ENCODE measurements around the gene COL12A1. TPM values are rescaled to one million over a fixed set of nuclear protein-coding genes. Genes with fewer than 3 reads are reported as not detected.
A peak's percentile ranks its signal among the peaks of the same experiment; 100 is the strongest.

Gene COL12A1
- total and polyA plus RNA-seq, 2 donors (not counting 1 experiment from before 2014, with no cell fraction given) = not detected

DNA sequence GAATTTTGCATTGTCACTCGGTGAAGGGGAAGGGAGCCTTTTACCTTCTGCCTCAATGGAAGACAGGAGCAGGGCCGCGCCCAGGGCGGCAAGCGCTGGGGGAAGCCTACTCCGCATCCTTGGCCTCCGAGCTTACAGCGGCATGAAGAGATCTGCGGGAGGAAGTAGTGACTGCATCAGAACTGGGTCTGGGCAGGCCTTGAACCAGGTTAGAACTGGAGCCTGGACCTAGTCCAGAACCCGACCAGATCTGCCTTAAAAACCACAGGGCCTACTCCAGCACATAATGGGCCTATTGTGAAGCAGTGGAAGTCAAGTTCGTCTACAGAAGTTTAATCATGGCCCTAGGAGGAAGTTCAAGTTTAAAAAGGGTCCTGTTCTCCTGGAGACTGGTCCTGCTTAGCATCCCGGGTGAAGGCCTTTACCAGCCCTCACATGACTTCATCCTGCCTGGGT is 3.1 kb downstream of the COL12A1 start:
- ChIA-PET POLR2A (no interaction called here), CTCF (interaction anchor here (1.9 to 10.7 kb wide), 3 partner anchors 8 to 1528 kb away, joined by 7 to 388 read pairs (median 7); no protein-coding TSS in a partner anchor)
- 32% methylated on average over 6 of the region's 12 CpGs for WGBS (ENCODE audit: insufficient coverage)
- Mint-ChIP-seq H3K27ac (no peak overlapping the region), H3K4me3 (peak overlapping the region; percentile 23), H3K9me3 (ENCODE audit: insufficient read depth) (no peaks in the 10 kb centered on the region), H3K4me1 (peaks cover 48% of the 10 kb centered on the region), H3K27me3 (peaks cover 75% of the 10 kb centered on the region)
- Histone ChIP-seq H4K20me1 (ENCODE audit: control insufficient read depth, insufficient read depth, low read length, poor library complexity, severe bottlenecking) (no peaks in the 10 kb centered on the region), H3K4me2 (replicated peaks; ENCODE audit: low read depth, low read length, poor library complexity, severe bottlenecking) (peak overlapping the region; percentile 55), H3K9me3 (ENCODE audit: control extremely low read depth in 1 of 3, control insufficient read depth in 2 of 3, insufficient read depth in 1 of 3, low read length in 2 of 3) (peaks cover 0 to 35% (median 0%) of the 10 kb centered on the region in 3 donors), H3K9ac (ENCODE audit: low read length) (no peak overlapping the region), H3K4me1 (ENCODE audit: control insufficient read depth in 2 of 2, insufficient read depth in 2 of 2, low read length in 2 of 2) (peaks cover 45 to 50% of the 10 kb centered on the region in 2 donors), H3K79me2 (ENCODE audit: control insufficient read depth, insufficient read depth, low read length) (no peaks in the 10 kb centered on the region), H3K4me3 (ENCODE audit: control extremely low read depth in 1 of 5, extremely low read depth in 1 of 5, insufficient read depth in 1 of 5, low read depth in 2 of 5, low read length in 4 of 5) (no peak overlapping the region), H3K27me3 (replicated peaks in 1 of 4; ENCODE audit: control extremely low read depth in 1 of 4, control insufficient read depth in 3 of 4, insufficient read depth in 4 of 4, low read length in 3 of 4) (peaks cover 0 to 65% (median 47%) of the 10 kb centered on the region in 4 experiments), H3K36me3 (replicated peaks in 1 of 2; ENCODE audit: control extremely low read depth in 1 of 2, control insufficient read depth in 1 of 2, extremely low read depth in 1 of 2, insufficient read depth in 2 of 2, low read length in 1 of 2) (no peaks in the 10 kb centered on the region), H3K27ac (ENCODE audit: low read length in 2 of 2) (no peak overlapping the region), H2AFZ (ENCODE audit: insufficient read depth, low read depth, low read length, poor library complexity, severe bottlenecking) (peak overlapping the region; percentile 33)
- DNase-seq = peak; percentile 13
- TF ChIP-seq, protein P1, sequence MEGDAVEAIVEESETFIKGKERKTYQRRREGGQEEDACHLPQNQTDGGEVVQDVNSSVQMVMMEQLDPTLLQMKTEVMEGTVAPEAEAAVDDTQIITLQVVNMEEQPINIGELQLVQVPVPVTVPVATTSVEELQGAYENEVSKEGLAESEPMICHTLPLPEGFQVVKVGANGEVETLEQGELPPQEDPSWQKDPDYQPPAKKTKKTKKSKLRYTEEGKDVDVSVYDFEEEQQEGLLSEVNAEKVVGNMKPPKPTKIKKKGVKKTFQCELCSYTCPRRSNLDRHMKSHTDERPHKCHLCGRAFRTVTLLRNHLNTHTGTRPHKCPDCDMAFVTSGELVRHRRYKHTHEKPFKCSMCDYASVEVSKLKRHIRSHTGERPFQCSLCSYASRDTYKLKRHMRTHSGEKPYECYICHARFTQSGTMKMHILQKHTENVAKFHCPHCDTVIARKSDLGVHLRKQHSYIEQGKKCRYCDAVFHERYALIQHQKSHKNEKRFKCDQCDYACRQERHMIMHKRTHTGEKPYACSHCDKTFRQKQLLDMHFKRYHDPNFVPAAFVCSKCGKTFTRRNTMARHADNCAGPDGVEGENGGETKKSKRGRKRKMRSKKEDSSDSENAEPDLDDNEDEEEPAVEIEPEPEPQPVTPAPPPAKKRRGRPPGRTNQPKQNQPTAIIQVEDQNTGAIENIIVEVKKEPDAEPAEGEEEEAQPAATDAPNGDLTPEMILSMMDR (IDR thresholded peaks at IDR 0.05) = no peak
- TF ChIP-seq EZH2 (IDR thresholded peaks at IDR 0.05; ENCODE audit: borderline replicate concordance, insufficient read depth, low read depth, low read length, poor library complexity, severe bottlenecking) = no peak
- no peak for ATAC-seq (ENCODE audit: low read depth)
- intact Hi-C loops (cut with micrococcal nuclease) = no loop called here

DNA sequence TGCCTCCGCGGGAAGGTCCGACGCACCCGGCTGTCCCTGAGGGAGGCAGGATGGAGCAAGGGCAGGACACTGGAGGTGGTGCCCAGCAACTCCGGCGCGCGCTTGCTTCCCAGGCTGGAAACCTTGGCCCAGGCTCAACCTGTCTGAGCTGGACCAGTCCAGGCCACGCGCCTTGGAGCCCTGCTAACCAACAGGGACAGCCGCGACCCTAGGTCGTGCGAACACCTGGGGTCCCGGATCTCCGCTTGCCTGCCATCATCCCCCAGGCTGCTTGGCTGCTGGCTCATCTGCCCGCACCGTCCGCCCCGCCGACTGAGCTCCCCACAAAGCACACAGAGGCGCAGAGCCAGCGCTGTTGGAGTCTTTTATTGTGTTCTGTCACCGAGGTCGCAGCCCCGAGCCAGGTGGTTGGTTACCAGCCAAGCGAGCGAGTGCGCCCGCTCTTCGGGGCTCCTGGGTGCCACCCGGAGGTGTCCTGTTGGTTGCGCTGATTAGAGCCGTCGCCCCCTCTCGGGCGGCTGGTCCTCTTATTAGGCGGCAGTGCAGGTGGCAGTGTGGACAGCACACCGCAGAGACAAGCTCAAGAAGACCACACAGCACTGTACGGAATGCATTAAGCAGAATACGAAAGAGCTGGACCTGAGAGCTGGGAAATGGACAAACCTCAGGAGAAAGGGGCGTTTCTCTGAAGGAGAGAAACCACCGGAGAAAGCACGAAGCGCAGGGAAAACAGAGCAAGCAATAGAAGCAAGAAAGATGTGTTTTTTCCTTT is 3.8 kb downstream of the COL12A1 start:
- Histone ChIP-seq H3K27ac (ENCODE audit: low read length in 2 of 2) (no peak overlapping the region), H3K79me2 (ENCODE audit: control insufficient read depth, insufficient read depth, low read length) (no peaks in the 10 kb centered on the region), H3K36me3 (replicated peaks in 1 of 2; ENCODE audit: control extremely low read depth in 1 of 2, control insufficient read depth in 1 of 2, extremely low read depth in 1 of 2, insufficient read depth in 2 of 2, low read length in 1 of 2) (no peaks in the 10 kb centered on the region), H3K9ac (ENCODE audit: low read length) (no peak overlapping the region), H4K20me1 (ENCODE audit: control insufficient read depth, insufficient read depth, low read length, poor library complexity, severe bottlenecking) (no peaks in the 10 kb centered on the region), H3K4me1 (ENCODE audit: control insufficient read depth in 2 of 2, insufficient read depth in 2 of 2, low read length in 2 of 2) (peaks cover 39 to 44% of the 10 kb centered on the region in 2 donors), H3K9me3 (ENCODE audit: control extremely low read depth in 1 of 3, control insufficient read depth in 2 of 3, insufficient read depth in 1 of 3, low read length in 2 of 3) (peaks cover 0 to 30% (median 0%) of the 10 kb centered on the region in 3 donors), H3K4me3 (ENCODE audit: control extremely low read depth in 1 of 5, extremely low read depth in 1 of 5, insufficient read depth in 1 of 5, low read depth in 2 of 5, low read length in 4 of 5) (no peak overlapping the region), H3K4me2 (replicated peaks; ENCODE audit: low read depth, low read length, poor library complexity, severe bottlenecking) (peak overlapping the region; percentile 55), H2AFZ (ENCODE audit: insufficient read depth, low read depth, low read length, poor library complexity, severe bottlenecking) (peak overlapping the region; percentile 33), H3K27me3 (replicated peaks in 1 of 4; ENCODE audit: control extremely low read depth in 1 of 4, control insufficient read depth in 3 of 4, insufficient read depth in 4 of 4, low read length in 3 of 4) (peaks cover 0 to 59% (median 43%) of the 10 kb centered on the region in 4 experiments)
- intact Hi-C loops (cut with micrococcal nuclease) = no loop called here
- ATAC-seq (ENCODE audit: low read depth) (peak; percentile 31), DNase-seq (peak; percentile 33)
- 7% methylated on average over 44 of the region's 46 CpGs for WGBS (ENCODE audit: insufficient coverage)
- H3K27me3 Mint-ChIP-seq = peaks cover 70% of the 10 kb centered on the region
- H3K4me1 Mint-ChIP-seq = peaks cover 41% of the 10 kb centered on the region
- H3K4me3 Mint-ChIP-seq = peak overlapping the region; percentile 43
- TF ChIP-seq, protein P1 (IDR thresholded peaks at IDR 0.05) = no peak
- no peak for TF ChIP-seq EZH2 (IDR thresholded peaks at IDR 0.05; ENCODE audit: borderline replicate concordance, insufficient read depth, low read depth, low read length, poor library complexity, severe bottlenecking)
- ChIA-PET CTCF (interaction anchor here (1.9 to 10.7 kb wide), 2 partner anchors 9 to 1461 kb away, joined by 7 to 388 read pairs; no protein-coding TSS in a partner anchor), POLR2A (no interaction called here)
- H3K27ac Mint-ChIP-seq = no peak overlapping the region
- no peaks in the 10 kb centered on the region for H3K9me3 Mint-ChIP-seq (ENCODE audit: insufficient read depth)

Measured in B cell (primary cell).